Lung microvascular endothelial cell (primary cell): ENCODE results near the gene AEBP2. TPM values are rescaled to one million over a fixed set of nuclear protein-coding genes. Genes with fewer than 3 reads are reported as not detected.
A peak's percentile ranks its signal among the peaks of the same experiment; 100 is the strongest.
"Not testable (repeated sequence)": the region's sequence is repeated elsewhere in the genome, so short reads cannot be mapped to it uniquely, and the experiment has no call there.

ENCODE experiments used
- DNase-seq, 2 donors: peaks; one replicate each; pipeline versions ENCODE4 v3.0.0 to v3.0.0-alpha.2; 2010; ENCODE audit warnings: low read depth in 2 of 2
- total RNA-seq: library from RNA; depleted of rRNA; stranded (reverse); fragments of >200 nt; gene quantifications from 2 replicates; pipeline ENCODE4 v1.2.1, GENCODE V29; 2014

Gene AEBP2
- total RNA-seq, 1 donor from 2014 or later: 27.4 TPM

DNA sequence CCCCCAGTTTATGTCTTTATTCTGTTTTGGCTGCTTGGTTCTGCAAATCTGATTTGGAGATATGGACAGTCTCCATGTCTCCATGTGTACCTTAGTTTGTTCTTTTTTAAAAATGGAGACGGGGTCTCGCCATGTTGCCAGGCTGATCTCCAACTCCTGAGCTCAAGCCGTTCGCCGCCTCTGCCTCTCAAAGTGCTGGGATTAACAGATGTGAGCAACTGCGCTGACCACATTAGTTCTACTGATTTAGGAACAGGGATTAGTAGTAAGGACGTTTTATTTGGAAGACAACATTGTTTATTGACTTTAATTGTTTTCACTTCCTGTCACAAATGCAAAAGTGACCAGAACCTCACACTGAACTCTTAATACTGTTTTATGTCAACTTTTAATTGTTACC is 14.7 kb downstream of the AEBP2 start:
- no peak for DNase-seq

- DNase-seq: no peak
Measured at GRCh38 chr12:19454837-19455236, 15.5 kb downstream of the AEBP2 start.

- no peak for DNase-seq
Measured at GRCh38 chr12:19456176-19456575, 16.9 kb downstream of the AEBP2 start.

DNA sequence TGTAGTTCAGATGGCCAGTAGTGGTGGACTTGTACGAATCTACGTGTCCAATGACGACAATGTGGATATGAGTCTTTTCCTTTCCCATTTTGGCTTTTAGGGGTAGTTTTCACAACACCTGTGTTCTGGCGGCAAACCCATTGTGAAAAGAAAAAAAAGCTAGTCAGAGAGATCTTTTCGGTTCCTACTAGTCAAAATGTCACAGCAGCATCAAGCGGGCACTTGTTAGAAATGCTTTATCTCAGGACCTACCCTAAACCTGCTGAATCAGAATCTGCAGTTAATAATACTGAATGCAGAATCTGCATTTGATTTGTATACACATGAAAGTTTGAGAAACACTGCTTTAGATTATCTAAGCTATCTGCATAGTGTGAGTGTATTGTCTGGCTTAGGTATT is 18.3 kb downstream of the AEBP2 start:
- DNase-seq: no peak

GRCh38 chr12:19458733-19459132 is 19.4 kb downstream of the AEBP2 start:
- DNase-seq: no peak

GRCh38 chr12:19461999-19462398 is 22.7 kb downstream of the AEBP2 start:
- no peak for DNase-seq

DNA sequence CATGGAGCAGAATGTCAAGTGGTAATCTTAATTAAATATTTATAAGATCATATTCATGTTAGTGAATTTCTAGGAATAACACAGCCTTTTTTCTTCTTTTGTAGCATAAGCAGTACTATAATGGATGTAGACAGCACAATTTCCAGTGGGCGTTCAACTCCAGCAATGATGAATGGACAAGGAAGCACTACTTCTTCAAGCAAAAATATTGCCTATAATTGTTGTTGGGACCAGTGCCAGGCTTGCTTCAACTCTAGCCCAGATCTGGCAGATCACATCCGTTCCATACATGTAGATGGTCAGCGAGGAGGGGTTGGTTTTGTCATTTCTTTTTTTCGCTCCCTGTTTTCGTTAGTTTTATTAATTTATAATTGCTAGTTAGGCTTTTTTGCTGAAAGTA is 23.1 kb downstream of the AEBP2 start:
- peak; percentile 31 to 84 for DNase-seq

DNA sequence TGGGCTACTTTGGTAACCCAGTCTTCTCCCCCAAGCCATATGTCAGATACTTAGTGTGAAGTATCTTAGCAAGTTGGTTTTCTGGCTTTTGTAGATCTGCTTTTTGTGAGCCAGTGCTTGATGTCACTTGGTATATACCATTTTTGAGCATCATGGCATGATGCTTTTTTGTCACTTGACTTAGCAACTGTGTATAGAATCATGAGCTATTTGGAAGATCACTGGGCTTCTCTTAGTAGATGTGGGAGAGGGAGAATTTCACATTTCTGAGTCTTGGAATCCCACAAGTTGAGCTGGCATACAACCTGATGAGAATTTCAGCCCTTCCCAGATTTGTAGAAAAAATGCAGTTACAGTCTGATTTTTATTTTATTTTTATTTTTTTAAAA is 24.9 kb downstream of the AEBP2 start:
- DNase-seq: no peak

GRCh38 chr12:19465711-19466110 is 26.4 kb downstream of the AEBP2 start:
- DNase-seq: no peak

- DNase-seq: no peak
Measured at GRCh38 chr12:19474147-19474546, 34.9 kb downstream of the AEBP2 start.

DNA sequence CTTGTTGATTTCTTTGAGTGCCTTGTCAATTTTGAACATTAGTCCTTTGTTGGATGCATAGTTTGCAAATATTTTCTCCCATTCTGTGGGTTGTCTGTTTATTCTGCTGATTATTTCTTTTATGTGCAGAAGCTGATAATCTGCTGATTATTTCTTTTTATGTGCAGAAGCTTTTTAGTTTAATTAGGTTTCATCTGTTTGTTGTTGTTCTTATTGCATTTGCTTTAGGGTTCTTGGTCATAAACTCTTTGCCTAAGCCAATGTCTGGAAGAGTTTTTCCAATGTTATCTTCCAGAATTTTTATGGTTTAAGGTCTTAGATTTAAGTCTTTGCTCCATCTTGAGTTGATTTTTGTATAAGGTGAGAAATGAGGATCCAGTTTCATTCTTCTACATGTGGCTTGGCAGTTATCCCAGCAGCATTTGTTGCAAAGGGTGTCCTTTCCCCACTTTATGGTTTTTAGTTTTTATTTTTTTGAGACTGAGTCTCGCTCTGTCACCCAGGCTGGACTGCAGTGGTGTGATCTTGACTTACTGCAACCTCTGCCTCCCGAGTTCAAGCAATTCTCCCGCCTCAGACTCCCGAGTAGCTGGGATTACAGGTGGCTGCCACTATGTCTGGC is 36.7 kb downstream of the AEBP2 start:
- not testable (repeated sequence) for DNase-seq

- DNase-seq: no peak
Measured at GRCh38 chr12:19477071-19477470, 37.8 kb downstream of the AEBP2 start.

GRCh38 chr12:19480459-19480858 is 41.2 kb downstream of the AEBP2 start:
- no peak for DNase-seq

- DNase-seq: peak; percentile 11 to 52
Measured at GRCh38 chr12:19482036-19482435, 42.7 kb downstream of the AEBP2 start.

GRCh38 chr12:19482551-19483109 is 43.3 kb downstream of the AEBP2 start:
- peak; percentile 16 to 24 for DNase-seq

DNA sequence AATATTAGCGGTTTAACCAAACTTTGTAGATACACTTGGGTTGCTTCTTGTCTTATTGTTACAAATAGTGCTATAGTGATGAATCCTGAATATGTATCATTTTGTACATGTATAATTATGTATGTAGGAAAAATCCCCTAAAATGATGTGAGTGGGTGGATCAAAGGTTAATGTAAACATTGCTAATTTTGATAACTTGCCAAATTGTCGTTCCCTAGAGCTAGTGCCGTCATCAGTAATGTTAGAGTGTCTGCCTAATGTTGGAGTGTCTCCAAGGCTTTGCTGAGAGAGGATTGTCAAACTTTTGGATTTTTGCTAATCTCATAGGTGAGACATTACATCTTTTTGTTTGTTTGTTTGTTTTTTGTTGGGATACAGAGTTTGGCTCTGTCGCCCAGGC is 44.4 kb downstream of the AEBP2 start:
- no peak for DNase-seq

- peak; percentile 30 to 38 for DNase-seq
Measured at GRCh38 chr12:19484738-19485137, 45.4 kb downstream of the AEBP2 start.

- DNase-seq: no peak
Measured at GRCh38 chr12:19485240-19485639, 45.9 kb downstream of the AEBP2 start.

GRCh38 chr12:19489168-19489567 is 49.9 kb downstream of the AEBP2 start:
- no peak for DNase-seq

DNA sequence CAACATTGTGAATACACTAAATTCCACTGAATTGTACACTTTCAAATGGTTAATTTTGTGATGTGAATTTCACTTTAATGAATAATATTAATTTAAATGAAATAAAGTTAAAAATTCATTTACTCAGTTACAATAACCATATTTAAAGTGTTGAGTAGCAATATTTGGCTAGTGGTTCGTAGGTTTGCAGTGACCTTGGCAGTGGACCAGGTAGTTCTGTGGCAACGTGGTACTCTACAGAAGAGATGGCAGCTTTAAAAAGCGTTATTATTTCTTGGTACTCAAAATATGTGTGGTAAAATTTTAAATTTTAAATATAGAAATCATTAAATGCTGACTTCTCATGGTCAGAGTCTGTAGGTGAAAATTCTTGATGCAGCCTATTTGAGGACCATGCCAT is 51.6 kb downstream of the AEBP2 start:
- no peak for DNase-seq

DNA sequence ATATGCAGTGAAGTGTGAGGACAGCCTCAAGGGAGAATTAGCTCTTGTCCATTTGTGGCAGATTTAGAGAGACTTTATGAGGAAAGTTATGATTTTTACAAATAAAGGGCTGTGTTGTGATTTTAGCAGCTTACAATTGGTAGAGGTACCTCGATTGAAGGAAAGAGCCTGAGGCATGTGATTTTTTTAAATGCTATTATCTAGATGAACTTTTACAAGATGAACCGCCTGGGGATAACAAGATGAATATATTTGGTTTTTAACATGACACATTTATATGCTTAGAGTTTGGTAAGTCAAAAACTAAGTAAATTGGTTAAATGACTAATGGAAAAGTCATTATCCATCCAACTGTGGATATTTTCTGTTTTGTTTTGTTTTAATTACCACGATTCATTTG is 52.6 kb downstream of the AEBP2 start:
- DNase-seq: no peak

GRCh38 chr12:19496219-19496878 is 57.1 kb downstream of the AEBP2 start:
- no peak for DNase-seq

DNA sequence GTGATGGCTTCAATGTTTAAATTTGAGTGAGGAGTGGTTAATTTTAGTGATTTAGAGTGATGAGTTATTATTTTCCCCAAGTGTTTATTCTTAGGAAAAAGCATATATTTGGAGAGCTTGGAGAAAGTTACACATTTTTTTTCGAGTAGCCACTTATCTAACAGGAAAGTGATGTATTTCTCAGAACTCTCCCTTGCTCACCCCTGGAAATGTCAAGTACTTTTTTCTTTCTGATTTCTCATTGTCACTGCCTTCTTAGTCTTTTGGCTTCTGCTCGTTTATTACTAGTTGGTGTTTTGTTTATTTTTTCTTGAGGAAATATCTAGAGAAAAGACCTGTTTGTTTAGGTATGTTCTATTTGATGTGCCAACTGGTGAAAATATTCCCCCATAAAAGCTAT is 58.8 kb downstream of the AEBP2 start:
- no peak for DNase-seq
